GM18909 (cell line): ENCODE measurements around the gene HTT.

ENCODE experiments used
- ATAC-seq: cut with Tn5 transposase; IDR thresholded peaks from one replicate; pipeline ENCODE4 v1.9.1; 2021; ENCODE audit warnings: mild to moderate bottlenecking; ENCODE audit not compliant: unreplicated experiment, poor library complexity

HTT gene

DNA sequence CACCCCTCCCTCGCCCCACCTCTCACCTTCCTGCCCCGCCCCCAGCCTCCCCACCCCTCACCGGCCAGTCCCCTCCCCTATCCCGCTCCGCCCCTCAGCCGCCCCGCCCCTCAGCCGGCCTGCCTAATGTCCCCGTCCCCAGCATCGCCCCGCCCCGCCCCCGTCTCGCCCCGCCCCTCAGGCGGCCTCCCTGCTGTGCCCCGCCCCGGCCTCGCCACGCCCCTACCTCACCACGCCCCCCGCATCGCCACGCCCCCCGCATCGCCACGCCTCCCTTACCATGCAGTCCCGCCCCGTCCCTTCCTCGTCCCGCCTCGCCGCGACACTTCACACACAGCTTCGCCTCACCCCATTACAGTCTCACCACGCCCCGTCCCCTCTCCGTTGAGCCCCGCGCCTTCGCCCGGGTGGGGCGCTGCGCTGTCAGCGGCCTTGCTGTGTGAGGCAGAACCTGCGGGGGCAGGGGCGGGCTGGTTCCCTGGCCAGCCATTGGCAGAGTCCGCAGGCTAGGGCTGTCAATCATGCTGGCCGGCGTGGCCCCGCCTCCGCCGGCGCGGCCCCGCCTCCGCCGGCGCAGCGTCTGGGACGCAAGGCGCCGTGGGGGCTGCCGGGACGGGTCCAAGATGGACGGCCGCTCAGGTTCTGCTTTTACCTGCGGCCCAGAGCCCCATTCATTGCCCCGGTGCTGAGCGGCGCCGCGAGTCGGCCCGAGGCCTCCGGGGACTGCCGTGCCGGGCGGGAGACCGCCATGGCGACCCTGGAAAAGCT, at the start of gene HTT, which contains the start of gene HTT-AS:
Gene HTT (plus strand): TSS at position 604 of the 768 bp plus-strand sequence. CDS start 145 bp downstream, at position 749.
Gene HTT-AS (minus strand): TSS at position 461 of the 768 bp plus-strand sequence.
- peak; percentile 80 for ATAC-seq

- no peak for ATAC-seq
Observed at GRCh38 chr4:3025881-3026280, 48.6 kb upstream of the HTT start.

DNA sequence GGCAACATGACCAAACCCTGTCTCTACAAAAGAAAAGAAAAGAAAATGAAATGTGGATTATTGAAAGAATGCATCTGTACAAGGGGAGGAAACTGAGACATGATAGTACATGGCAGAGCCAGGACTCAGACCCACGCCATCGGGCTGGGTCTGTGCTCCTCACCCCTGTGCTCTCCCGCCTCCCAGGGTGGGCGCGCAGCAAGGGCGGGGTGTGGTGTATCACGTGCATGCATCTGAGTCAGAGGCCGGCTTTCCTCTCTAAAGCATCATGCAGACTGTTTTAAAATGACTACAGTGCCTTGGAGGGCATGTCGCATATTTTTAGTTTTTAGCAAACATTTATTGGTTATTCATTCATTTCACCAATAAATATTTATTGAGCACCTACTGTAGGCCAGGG, 47.9 kb upstream of the HTT start:
- no peak for ATAC-seq

- no peak for ATAC-seq
Observed at GRCh38 chr4:3029464-3029863, 45.0 kb upstream of the HTT start.

DNA sequence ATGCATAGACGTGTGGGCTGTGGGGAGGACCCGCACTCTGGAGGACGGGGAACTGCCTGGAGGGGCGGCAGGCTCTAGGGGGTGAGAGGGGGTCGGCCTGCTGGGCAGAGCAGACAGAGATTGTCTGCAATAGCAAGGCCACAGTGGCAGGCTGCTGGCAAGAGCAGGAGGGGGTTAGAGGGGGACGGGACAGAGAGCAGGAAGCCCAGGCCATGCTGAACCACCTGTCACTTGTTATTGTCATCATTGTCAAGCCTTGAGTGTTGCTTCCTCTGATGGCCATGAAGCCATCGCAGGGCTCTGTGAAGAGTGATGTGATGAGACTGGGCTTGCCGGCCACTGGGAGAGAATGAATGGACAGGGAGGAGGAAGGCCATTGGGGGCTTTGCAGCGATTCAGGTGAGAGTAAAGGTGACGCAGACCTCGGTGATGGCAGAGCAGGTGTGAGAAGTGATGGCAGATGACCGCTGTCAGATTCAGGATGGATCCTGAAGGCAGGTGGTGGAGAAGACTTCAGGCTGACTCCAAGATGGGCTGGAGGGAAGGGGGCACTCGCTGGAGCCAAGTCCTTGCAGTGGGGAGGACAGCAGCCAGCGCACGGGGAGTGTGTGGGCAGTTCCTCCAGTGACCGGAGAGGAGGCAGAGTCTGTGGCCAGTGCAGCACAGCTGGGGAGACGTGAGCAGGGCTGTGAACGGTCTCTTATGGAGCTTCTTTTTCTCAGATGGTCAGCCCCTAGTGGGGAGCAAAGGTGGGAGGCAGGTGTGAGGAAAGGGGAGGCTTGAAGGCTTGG, 43.7 kb upstream of the HTT start:
- no peak for ATAC-seq

DNA sequence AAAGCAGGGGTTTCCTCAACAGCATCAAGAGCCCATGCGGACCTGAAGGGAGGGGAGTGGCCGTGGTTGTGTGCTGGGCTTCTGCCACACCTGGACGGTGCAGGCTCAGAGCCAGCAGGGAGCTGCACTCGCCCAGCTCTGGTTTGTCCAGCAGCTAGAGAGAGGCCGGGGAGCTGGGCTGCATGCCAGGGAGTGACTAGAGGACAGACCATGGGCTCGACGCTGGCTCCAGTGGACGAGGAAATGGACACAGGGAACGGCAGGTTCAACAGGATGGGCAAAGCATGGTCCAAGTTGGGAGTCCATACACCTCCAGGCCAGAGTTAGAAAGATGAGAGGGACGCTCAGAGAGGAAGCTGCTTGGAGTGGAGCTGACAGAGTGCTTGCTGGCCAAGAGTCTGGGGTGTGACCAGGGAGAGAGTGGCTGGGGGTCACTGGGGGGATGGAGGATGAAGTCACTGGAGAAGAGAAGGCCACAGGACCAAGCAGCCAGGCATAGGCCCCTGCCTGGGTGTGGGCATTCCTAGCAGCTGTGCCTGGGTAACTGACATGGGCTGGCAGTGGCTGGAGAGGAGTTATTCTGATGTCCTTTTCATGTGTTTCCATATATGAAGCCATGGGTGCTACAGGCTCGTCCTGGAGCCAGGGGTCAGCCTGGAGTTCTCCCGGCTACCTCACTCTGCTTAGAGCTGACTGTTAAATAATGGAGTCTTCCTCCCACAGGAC, 43.0 kb upstream of the HTT start:
- ATAC-seq: no peak

GRCh38 chr4:3034231-3034630, 40.2 kb upstream of the HTT start:
- no peak for ATAC-seq

- no peak for ATAC-seq
Observed at GRCh38 chr4:3035249-3035648, 39.2 kb upstream of the HTT start.

DNA sequence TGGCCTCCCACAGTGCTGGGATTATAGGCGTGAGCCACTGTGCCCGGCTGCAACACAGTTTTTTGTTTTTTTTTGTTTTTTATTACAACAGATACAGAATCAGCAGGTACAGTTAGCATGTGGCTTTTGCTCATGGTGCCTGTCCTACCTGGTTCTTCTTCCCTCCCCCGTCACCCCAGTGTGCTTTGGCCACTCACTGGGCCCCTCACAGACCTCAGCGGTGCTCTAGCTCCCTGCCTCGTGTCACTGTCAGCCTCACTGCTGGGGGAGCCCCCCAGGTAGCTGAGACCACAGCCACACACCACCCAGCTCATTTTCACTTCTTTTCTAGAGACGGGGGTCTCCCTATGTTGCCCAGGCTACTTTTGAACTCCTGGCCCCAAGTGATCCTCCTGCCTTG, 38.8 kb upstream of the HTT start:
- no peak for ATAC-seq

DNA sequence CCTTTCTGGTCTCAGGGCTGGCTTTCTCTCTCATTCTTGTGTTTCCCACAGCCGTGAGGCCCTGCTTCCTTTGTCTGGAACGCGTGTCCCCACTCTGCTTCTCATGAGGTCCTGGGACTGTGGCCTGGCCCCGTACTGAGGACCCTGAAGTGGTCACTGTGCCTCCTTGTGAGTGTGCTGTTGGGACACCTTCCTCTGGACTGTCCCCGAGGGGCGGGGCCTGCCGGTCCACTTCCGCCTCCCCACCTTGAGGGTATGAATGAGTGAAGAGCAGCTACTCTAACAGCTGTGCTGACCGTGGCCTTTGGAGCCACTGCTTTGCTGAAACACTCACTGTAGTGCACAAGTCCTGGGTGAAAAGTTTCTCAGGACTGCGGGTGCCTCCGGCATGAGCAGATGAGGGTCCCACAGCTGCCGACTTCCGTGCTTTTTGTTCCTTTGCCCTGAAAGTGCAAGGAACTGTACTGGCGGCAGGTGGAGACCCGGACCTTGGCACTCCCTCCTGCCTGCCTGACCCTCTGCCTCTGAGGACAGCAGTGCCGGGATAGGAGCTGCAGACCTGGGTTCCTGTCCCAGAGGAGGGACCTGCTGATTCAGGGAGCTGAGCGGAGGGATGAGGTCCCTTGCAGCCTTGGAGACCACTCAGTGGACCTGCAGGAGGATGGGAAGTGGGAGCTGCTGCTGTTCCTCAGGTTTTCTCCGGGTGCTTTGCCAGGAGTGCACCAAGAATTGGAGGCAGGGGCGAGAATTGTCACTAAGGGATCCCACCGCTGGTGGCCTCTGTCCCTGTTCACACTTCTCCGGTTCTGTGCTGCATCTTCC, 38.1 kb upstream of the HTT start:
- no peak for ATAC-seq

GRCh38 chr4:3037957-3038461, 36.5 kb upstream of the HTT start:
- no peak for ATAC-seq

- no peak for ATAC-seq
Observed at GRCh38 chr4:3039706-3040366, 34.6 kb upstream of the HTT start.

GRCh38 chr4:3040452-3041191, 33.9 kb upstream of the HTT start:
- peak; percentile 50 for ATAC-seq

DNA sequence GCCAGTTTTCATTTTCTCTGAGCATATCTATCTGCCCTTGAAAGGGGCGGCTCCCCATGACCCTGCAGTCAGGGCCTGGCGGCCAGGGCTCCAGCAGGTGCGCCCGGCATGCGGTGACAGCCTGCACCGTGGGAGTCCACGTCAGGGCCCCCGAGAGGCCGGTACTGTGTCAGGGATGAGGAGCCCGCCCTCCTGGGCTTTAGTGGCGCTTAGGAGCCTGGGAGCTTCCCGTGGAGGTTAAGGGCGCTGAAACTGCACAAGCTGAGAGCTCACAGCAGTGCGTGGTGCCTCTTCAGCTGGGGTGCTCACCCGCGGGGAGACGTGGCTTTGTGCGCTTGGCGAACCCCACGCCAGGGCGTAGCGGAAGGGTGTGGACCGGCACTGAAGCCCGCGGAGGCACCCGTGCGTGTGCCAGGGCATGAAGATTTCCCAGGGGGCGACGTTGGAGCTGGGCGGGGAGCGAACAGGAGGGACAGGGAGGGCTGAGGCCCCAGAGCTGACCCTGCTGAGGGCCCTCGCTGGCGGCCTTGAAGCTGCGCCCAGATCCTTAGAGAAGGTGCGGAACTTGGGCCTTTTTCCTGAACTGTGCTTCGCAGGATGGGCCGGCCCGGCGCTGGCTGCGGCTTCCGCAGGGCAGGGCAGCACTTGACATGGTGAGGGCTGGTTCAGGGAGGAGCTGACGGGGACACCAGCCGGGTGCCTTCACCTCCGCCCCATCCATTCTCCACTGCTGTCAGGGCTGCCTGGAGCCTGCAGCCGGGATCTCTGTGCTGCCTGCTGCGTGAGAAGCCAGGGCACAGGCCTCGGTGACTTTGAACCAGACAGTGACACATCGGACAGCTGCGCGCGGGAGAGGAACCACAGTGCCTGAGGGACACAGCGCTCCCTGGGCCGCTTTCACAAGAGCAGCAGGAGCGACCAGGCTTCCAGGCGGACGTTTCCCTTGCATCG, 33.0 kb upstream of the HTT start:
- no peak for ATAC-seq

- no peak for ATAC-seq
Observed at GRCh38 chr4:3042226-3042625, 32.3 kb upstream of the HTT start.

GRCh38 chr4:3043282-3044020, 31.0 kb upstream of the HTT start:
- no peak for ATAC-seq
